ENCODE results near the gene GCLC. TPM values are rescaled to one million over a fixed set of nuclear protein-coding genes. Genes with fewer than 3 reads are reported as not detected.

Gene GCLC
- total and polyA plus RNA-seq, 7 donors, result 4.7 to 31.9 (median 17.9) TPM

DNA sequence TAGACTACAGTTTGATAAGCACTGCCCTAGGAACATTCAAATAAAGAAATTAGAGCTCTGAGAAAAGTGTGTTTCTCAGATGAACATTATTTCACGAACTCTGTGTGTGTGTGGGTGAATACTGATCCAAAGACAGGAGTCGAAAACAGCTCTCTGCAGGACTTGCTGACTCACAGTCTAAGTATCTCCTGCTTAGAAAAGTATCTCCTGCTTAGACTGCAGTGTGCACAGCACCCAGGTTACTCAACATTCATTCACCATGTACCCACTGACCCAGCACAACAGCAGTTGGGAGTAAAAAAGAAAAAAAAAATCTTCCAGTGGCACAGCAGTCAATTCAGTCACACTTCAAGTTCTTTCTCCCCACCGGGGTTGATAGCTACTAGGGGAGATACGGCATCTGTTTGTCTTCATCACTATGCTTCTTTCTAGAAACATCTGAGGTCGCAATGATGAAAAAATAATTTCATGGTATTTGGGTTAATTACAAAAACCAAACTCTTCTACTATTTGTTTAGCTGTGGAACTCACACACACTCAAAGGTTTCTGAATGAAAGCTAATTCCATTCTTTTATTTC, 48.0 kb downstream of the GCLC start:
- DNase-seq (no peak), ATAC-seq (peak in 2 of 4 donors; percentile 53 to 57)
- WGBS, 3 donors, result 53 to 88% (median 80%) methylated on average over 5 of the region's 5 CpGs
- TF ChIP-seq, protein P1, sequence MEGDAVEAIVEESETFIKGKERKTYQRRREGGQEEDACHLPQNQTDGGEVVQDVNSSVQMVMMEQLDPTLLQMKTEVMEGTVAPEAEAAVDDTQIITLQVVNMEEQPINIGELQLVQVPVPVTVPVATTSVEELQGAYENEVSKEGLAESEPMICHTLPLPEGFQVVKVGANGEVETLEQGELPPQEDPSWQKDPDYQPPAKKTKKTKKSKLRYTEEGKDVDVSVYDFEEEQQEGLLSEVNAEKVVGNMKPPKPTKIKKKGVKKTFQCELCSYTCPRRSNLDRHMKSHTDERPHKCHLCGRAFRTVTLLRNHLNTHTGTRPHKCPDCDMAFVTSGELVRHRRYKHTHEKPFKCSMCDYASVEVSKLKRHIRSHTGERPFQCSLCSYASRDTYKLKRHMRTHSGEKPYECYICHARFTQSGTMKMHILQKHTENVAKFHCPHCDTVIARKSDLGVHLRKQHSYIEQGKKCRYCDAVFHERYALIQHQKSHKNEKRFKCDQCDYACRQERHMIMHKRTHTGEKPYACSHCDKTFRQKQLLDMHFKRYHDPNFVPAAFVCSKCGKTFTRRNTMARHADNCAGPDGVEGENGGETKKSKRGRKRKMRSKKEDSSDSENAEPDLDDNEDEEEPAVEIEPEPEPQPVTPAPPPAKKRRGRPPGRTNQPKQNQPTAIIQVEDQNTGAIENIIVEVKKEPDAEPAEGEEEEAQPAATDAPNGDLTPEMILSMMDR (IDR thresholded peaks at IDR 0.05), result no peak
- Histone ChIP-seq H3K9me3 (no peaks in the 10 kb centered on the region), H3K27me3 (ENCODE audit: insufficient read depth in 3 of 3, low read length in 2 of 3) (no peaks in the 10 kb centered on the region), H3K27ac (no peak overlapping the region), H3K4me1 (peaks cover 11% of the 10 kb centered on the region), H3K4me3 (no peak overlapping the region), H3K36me3 (ENCODE audit: insufficient read depth in 1 of 2, low read depth in 1 of 2) (peaks cover 2 to 39% of the 10 kb centered on the region in 2 donors)
- intact Hi-C loops (cut with DNase I), result loop anchor here in 1 of 2 donors (10.0 kb wide), 1 partner anchor 48 kb away; the partner anchor contains the start of gene GCLC

DNA sequence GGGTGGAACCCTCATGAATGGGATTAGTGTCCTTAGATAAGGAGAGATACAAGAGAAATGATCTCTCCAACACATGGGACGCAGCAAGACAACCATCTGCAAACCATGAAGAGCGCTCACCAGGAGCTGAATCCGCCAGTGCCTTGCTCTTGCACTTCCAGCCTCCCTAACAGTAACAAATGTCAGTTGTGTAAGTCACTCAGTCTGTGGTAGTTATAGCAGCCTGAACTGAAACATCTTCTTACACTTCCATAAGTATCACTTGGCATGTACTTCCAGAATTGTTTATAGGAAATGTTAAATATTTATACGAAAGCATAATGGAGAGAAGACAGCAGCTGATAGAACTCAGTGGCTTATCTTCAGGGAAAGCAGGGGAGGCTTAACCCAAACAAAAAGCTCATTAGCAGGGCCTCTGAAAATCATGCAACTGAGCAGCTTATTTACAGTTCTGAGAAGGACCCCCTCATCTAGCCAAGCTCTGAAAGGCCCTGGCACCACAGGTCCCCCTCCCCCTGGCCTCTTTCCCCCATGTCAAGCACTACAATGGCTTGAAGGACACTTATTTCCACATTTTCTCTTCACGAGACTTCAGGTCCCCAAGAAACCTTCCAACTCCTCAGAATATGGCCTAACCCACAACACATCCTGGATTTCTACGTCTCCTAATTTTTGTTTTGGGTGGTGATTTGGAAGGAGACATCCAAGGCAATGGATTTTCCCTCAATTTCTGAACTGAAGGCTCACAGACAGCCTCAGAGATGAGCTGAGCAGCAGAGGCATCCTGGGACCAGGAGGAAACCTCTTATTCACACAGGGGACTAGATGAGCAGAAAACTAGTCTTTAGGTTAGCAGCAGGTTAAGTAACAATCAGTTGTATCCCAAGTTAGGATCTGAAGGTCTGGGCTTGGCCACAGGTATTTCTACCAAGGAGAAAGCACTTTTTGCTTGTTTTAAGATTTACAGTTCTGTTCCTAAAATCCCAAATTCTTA, 49.1 kb downstream of the GCLC start:
- H3K36me3 ChIP-seq (ENCODE audit: insufficient read depth in 1 of 2, low read depth in 1 of 2), result peaks cover 2 to 28% of the 10 kb centered on the region in 2 donors
- no peak overlapping the region for H3K4me3 ChIP-seq
- ATAC-seq, result no peak
- TF ChIP-seq, protein P1 (IDR thresholded peaks at IDR 0.05), result no peak
- 91 to 95% (median 94%) methylated on average over 6 of the region's 6 CpGs for WGBS, 3 donors
- H3K4me1 ChIP-seq, result peaks cover 11% of the 10 kb centered on the region
- no peaks in the 10 kb centered on the region for H3K27me3 ChIP-seq (ENCODE audit: insufficient read depth in 3 of 3, low read length in 2 of 3)
- no peaks in the 10 kb centered on the region for H3K9me3 ChIP-seq
- intact Hi-C loops (cut with DNase I), result loop anchor here in 1 of 2 donors (10.0 kb wide), 1 partner anchor 49 kb away; the partner anchor contains the start of gene GCLC
- no peak for DNase-seq
- H3K27ac ChIP-seq, result no peak overlapping the region

DNA sequence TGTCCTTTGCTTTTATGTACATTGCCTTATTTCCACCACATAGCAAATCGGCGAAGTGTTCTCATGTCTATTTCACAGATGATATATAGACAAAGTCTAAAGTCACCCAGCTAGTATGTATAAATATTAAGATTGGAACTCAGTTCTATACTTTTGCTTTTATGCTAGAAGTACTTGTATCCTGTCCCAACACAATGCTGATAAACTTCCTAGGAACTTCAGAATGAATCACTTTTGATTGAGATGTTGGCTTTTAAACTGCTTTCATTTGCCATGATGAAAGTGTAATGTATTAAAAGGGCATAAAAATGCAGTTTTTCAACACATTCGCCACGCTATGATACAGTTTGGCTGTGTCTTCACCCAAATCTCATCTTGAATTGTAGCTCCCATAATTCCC, 50.8 kb downstream of the GCLC start:
- peaks cover 0 to 11% of the 10 kb centered on the region in 2 donors for H3K36me3 ChIP-seq (ENCODE audit: insufficient read depth in 1 of 2, low read depth in 1 of 2)
- no peak overlapping the region for H3K4me3 ChIP-seq
- H3K4me1 ChIP-seq, result peaks cover 11% of the 10 kb centered on the region
- no peaks in the 10 kb centered on the region for H3K27me3 ChIP-seq (ENCODE audit: insufficient read depth in 3 of 3, low read length in 2 of 3)
- ATAC-seq, result no peak
- no peak for DNase-seq
- no peaks in the 10 kb centered on the region for H3K9me3 ChIP-seq
- intact Hi-C loops (cut with DNase I), result loop anchor here (5.0 to 10.0 kb wide), 2 partner anchors 51 to 158 kb away; partner anchors contain the start of gene GCLC (in 1 of the 2)
- TF ChIP-seq, protein P1 (IDR thresholded peaks at IDR 0.05), result no peak
- no peak overlapping the region for H3K27ac ChIP-seq
- WGBS, 3 donors, result 83 to 87% (median 85%) methylated on average over 4 of the region's 4 CpGs

DNA sequence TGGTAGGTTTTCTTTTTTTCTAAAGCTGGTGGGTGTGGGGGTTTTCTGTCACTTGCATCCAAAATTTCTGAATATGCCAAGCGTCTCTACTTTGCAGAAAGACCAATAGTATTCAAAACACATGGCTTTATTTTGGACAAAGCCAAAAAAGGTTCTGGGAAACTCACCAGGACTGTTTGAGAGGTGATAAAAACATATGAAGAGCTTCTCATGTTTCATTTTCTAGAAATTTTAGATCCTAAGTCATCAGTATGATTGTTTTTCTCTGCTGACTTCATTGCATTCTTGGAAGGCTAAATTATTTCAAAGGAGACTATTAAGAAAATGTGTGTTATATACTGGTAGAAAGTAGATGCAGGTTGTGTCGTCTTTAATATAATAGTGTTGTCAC, 51.3 kb downstream of the GCLC start:
- Histone ChIP-seq H3K27ac (peak overlapping the region; percentile 54), H3K4me1 (peaks cover 11% of the 10 kb centered on the region), H3K27me3 (ENCODE audit: insufficient read depth in 3 of 3, low read length in 2 of 3) (no peaks in the 10 kb centered on the region), H3K4me3 (peak overlapping the region; percentile 59), H3K36me3 (ENCODE audit: insufficient read depth in 1 of 2, low read depth in 1 of 2) (peaks cover 0 to 6% of the 10 kb centered on the region in 2 donors), H3K9me3 (no peaks in the 10 kb centered on the region)
- ATAC-seq (peak in 1 of 4 donors; percentile 31), DNase-seq (no peak)
- WGBS, 3 donors, result 46 to 69% (median 57%) methylated on average over 2 of the region's 2 CpGs
- TF ChIP-seq, protein P1 (IDR thresholded peaks at IDR 0.05), result no peak
- intact Hi-C loops (cut with DNase I), result loop anchor here (1.0 to 10.0 kb wide), 5 partner anchors 51 to 233 kb away; partner anchors contain the start of gene GCLC (in 1 of the 2)
